Measurements from ENCODE around the gene FAM184B.

FAM184B gene

GRCh38 chr4:17650406-17650805 lies 131.0 kb downstream of the FAM184B start (continued):
- TF ChIP-seq OSR2 (tag by site-specific recombination; IDR thresholded peaks at IDR 0.05) = no peak
- TF ChIP-seq ZNF777 (tag by site-specific recombination; IDR thresholded peaks at IDR 0.05; ENCODE audit: borderline replicate concordance) = no peak
- TF ChIP-seq ZNF654 (tag by site-specific recombination; IDR thresholded peaks at IDR 0.05; ENCODE audit: low read depth) = no peak
- TF ChIP-seq WT1 (tag by site-specific recombination; IDR thresholded peaks at IDR 0.05) = no peak
- TF ChIP-seq, protein P1, sequence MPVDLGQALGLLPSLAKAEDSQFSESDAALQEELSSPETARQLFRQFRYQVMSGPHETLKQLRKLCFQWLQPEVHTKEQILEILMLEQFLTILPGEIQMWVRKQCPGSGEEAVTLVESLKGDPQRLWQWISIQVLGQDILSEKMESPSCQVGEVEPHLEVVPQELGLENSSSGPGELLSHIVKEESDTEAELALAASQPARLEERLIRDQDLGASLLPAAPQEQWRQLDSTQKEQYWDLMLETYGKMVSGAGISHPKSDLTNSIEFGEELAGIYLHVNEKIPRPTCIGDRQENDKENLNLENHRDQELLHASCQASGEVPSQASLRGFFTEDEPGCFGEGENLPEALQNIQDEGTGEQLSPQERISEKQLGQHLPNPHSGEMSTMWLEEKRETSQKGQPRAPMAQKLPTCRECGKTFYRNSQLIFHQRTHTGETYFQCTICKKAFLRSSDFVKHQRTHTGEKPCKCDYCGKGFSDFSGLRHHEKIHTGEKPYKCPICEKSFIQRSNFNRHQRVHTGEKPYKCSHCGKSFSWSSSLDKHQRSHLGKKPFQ (tag by site-specific recombination; IDR thresholded peaks at IDR 0.05) = no peak
- no peak for TF ChIP-seq ZNF169 (tag by site-specific recombination; IDR thresholded peaks at IDR 0.05)
- TF ChIP-seq ZNF624 (tag by site-specific recombination; IDR thresholded peaks at IDR 0.05) = no peak
- TF ChIP-seq GLI2 (tag by site-specific recombination; IDR thresholded peaks at IDR 0.05; ENCODE audit: borderline replicate concordance, low read depth) = no peak

- Histone ChIP-seq H3K4me1 (ENCODE audit: control insufficient read depth, insufficient read depth, low read length) (no peaks in the 10 kb centered on the region), H3K27ac (ENCODE audit: extremely low read depth, low read depth, low read length) (no peak overlapping the region), H3K36me3 (ENCODE audit: control insufficient read depth in 2 of 2, insufficient read depth in 1 of 2, low read length in 2 of 2) (no peaks in the 10 kb centered on the region), H3K9me3 (ENCODE audit: control insufficient read depth, insufficient read depth, low read depth, low read length) (no peaks in the 10 kb centered on the region), H3K4me3 (ENCODE audit: low read depth, low read length) (no peak overlapping the region)
- TF ChIP-seq ZNF184 (tag by site-specific recombination; IDR thresholded peaks at IDR 0.05) = no peak
- no peak for TF ChIP-seq ZNF629 (tag by site-specific recombination; IDR thresholded peaks at IDR 0.05)
- no peak for TF ChIP-seq ZNF391 (tag by site-specific recombination; IDR thresholded peaks at IDR 0.05; ENCODE audit: borderline replicate concordance, low read depth)
- no peak for TF ChIP-seq ZNF621 (tag by site-specific recombination; IDR thresholded peaks at IDR 0.05)
- TF ChIP-seq ZNF585B (tag by site-specific recombination; IDR thresholded peaks at IDR 0.05) = no peak
- no peak for TF ChIP-seq SP2 (tag by site-specific recombination; IDR thresholded peaks at IDR 0.05)
- TF ChIP-seq ZNF138 (tag by site-specific recombination; IDR thresholded peaks at IDR 0.05; ENCODE audit: borderline replicate concordance) = no peak
- TF ChIP-seq ZNF645 (tag by site-specific recombination; IDR thresholded peaks at IDR 0.05) = no peak
- no peak for TF ChIP-seq ZNF626 (tag by site-specific recombination; IDR thresholded peaks at IDR 0.05)
- TF ChIP-seq ZNF202 (tag by site-specific recombination; IDR thresholded peaks at IDR 0.05; ENCODE audit: borderline replicate concordance) = no peak
- TF ChIP-seq ZFP69B (tag by site-specific recombination; IDR thresholded peaks at IDR 0.05) = no peak
- no peak for TF ChIP-seq ZNF76 (tag by site-specific recombination; IDR thresholded peaks at IDR 0.05; ENCODE audit: borderline replicate concordance, low read depth)
- TF ChIP-seq ZNF48 (tag by site-specific recombination; IDR thresholded peaks at IDR 0.05) = no peak
- TF ChIP-seq CTCF (tag by site-specific recombination; IDR thresholded peaks at IDR 0.05) = no peak
- TF ChIP-seq REST (tag by site-specific recombination; IDR thresholded peaks at IDR 0.05) = no peak
- no peak for TF ChIP-seq ZNF10 (tag by site-specific recombination; IDR thresholded peaks at IDR 0.05)
- no peak for TF ChIP-seq ZNF211 (tag by site-specific recombination; IDR thresholded peaks at IDR 0.05; ENCODE audit: low read depth)
- ChIA-PET CTCF (no interaction called here), POLR2A (no interaction called here)
Observed at GRCh38 chr4:17647927-17648326, 133.5 kb downstream of the FAM184B start.
